HCT116 (cell line): ENCODE data around the gene RAB30. TPM values are rescaled to one million over a fixed set of nuclear protein-coding genes. Genes with fewer than 3 reads are reported as not detected.

Experiments
- ATAC-seq: fragments of 200-7000 bp; cut with Tn5 transposase; 2 replicates; pipeline ENCODE4 v1.9.1; 2020; ENCODE audit warnings: mild to moderate bottlenecking, moderate library complexity
- BruUV-seq: library from RNA; stranded (reverse); fragments of 400-500 nt; replicated peaks from 2 replicates; lab custom pipeline; 2021; lab: Mats Ljungman, UMichigan
- CTCF ChIA-PET: fragments of 300-600 bp; sonication (Branson Sonifier 250); formaldehyde crosslinking; loops from one replicate; lab custom pipeline; 2021; ENCODE audit warnings: antibody characterized with exemption; lab: Charles Lee
- POLR2A ChIA-PET: fragments of 300-600, 350-600 bp; sonication (Branson Sonifier 250); formaldehyde crosslinking; loops from one replicate; lab custom pipeline; 2021; ENCODE audit warnings: antibody characterized with exemption; lab: Charles Lee
- RAD21 ChIA-PET, 2 experiments: fragments of 300-600 bp; sonication (Branson Sonifier 250); formaldehyde crosslinking; loops; one replicate each; lab custom pipeline; 2023; ENCODE audit warnings: low total read pairs in 2 of 2; ENCODE audit not compliant: uncharacterized antibody in 2 of 2, unreplicated experiment in 2 of 2, low non-redundant PET in 1 of 2; lab: Charles Lee
- DNase-seq: peaks from one replicate; pipeline ENCODE4 v3.0.0-alpha.2; 2010; ENCODE audit warnings: low read depth, low spot score
- H2AFZ ChIP-seq: fragments of 200-600 bp; shearing (Covaris generic), sonication (generic); 2 replicates; pipeline ENCODE4 v1.6.1; 2017; ENCODE audit warnings: low read depth, mixed run types, mixed read lengths, antibody characterized with exemption, low read length; ENCODE audit not compliant: poor library complexity, severe bottlenecking
- H3K27ac ChIP-seq: 2 replicates; pipeline ENCODE4 v1.5.1; 2012; ENCODE audit warnings: low read depth, low read length
- H3K27me3 ChIP-seq: fragments of 200-600 bp; sonication (generic); 2 replicates; pipeline ENCODE4 v1.6.1; 2016; ENCODE audit warnings: mixed run types, low read length, mixed read lengths; ENCODE audit not compliant: insufficient read depth
- H3K36me3 ChIP-seq, 2 experiments: fragments of 200-500 bp in 1 of 2; fragments of 200-600 bp in 1 of 2; sonication (Bioruptor generic) in 1 of 2; sonication (generic) in 1 of 2; 2 replicates each; pipeline versions ENCODE4 v1.5.1 to v1.6.1; 2014 to 2016; ENCODE audit warnings: low read length in 2 of 2, inconsistent platforms in 1 of 2, mixed read lengths in 1 of 2, mixed run types in 1 of 2; ENCODE audit not compliant: insufficient read depth in 2 of 2, control insufficient read depth in 1 of 2
- H3K4me1 ChIP-seq, 2 experiments: fragments of 200-600 bp in 1 of 2; sonication (generic) in 1 of 2; 2 replicates each; pipeline versions ENCODE4 v1.5.1 to v1.6.1; 2012 to 2017; ENCODE audit warnings: low read length in 2 of 2, inconsistent platforms in 1 of 2, mild to moderate bottlenecking in 1 of 2, mixed read lengths in 1 of 2, mixed run types in 1 of 2, moderate library complexity in 1 of 2; ENCODE audit not compliant: insufficient read depth in 2 of 2, control insufficient read depth in 1 of 2
- H3K4me2 ChIP-seq: fragments of 200-600 bp; sonication (generic); 2 replicates; pipeline ENCODE4 v1.6.1; 2017; ENCODE audit warnings: mixed run types, low read length, mixed read lengths
- H3K4me3 ChIP-seq, 2 experiments: fragments of 200-600 bp in 1 of 2; sonication (generic) in 1 of 2; replicated peaks in 1 of 2; 2 replicates each; pipeline ENCODE4 v1.5.1; 2011 to 2016; ENCODE audit warnings: low read length in 2 of 2, control low read depth in 1 of 2, low read depth in 1 of 2, mild to moderate bottlenecking in 1 of 2, mixed read lengths in 1 of 2, mixed run types in 1 of 2
- H3K79me2 ChIP-seq: fragments of 200-600 bp; sonication (generic); 2 replicates; pipeline ENCODE4 v1.6.1; 2017; ENCODE audit warnings: mild to moderate bottlenecking, mixed run types, low read length, moderate library complexity, mixed read lengths; ENCODE audit not compliant: insufficient read depth
- H3K9ac ChIP-seq: fragments of 200-600 bp; sonication (generic); 2 replicates; pipeline ENCODE4 v1.6.1; 2016; ENCODE audit warnings: low read length, mixed read lengths
- H3K9me2 ChIP-seq: fragments of 200-600 bp; sonication (generic), shearing (Covaris generic); 2 replicates; pipeline ENCODE4 v1.6.1; 2017; ENCODE audit warnings: mixed run types, mild to moderate bottlenecking, moderate library complexity; ENCODE audit not compliant: insufficient read depth
- H3K9me3 ChIP-seq, 2 experiments: fragments of 200-500 bp in 1 of 2; fragments of 200-600 bp in 1 of 2; sonication (Bioruptor generic) in 1 of 2; sonication (generic) in 1 of 2; 2 replicates each; pipeline ENCODE4 v1.6.1; 2014 to 2017; ENCODE audit warnings: low read length in 2 of 2, mixed read lengths in 2 of 2, inconsistent platforms in 1 of 2, low read depth in 1 of 2, mild to moderate bottlenecking in 1 of 2, mixed run types in 1 of 2, moderate library complexity in 1 of 2; ENCODE audit not compliant: control insufficient read depth in 1 of 2, insufficient read depth in 1 of 2
- H4K20me1 ChIP-seq: fragments of 200-600 bp; sonication (generic), shearing (Covaris generic); 2 replicates; pipeline ENCODE4 v1.6.1; 2017; ENCODE audit warnings: mixed run types, mild to moderate bottlenecking, moderate library complexity; ENCODE audit not compliant: insufficient read depth
- CBX3 ChIP-seq: IDR thresholded peaks from 2 replicates; pipeline ENCODE4 v1.6.1; 2012; ENCODE audit warnings: low read depth
- CEBPB ChIP-seq: IDR thresholded peaks from 2 replicates; pipeline ENCODE4 v1.6.1; 2012; ENCODE audit warnings: low read depth
- ELF1 ChIP-seq: IDR thresholded peaks from 2 replicates; pipeline ENCODE4 v1.6.1; 2012; ENCODE audit warnings: low read depth, borderline replicate concordance
- EZH2phosphoT487 ChIP-seq: fragments of 200-600 bp; IDR thresholded peaks from 2 replicates; pipeline ENCODE4 v1.6.1; 2018; ENCODE audit warnings: antibody characterized with exemption, borderline replicate concordance
- POLR2A ChIP-seq: IDR thresholded peaks from 2 replicates; pipeline ENCODE4 v1.7.0; 2011; ENCODE audit warnings: borderline replicate concordance; ENCODE audit not compliant: insufficient read depth, insufficient read length; ENCODE audit errors: extremely low read depth
- SP1 ChIP-seq: IDR thresholded peaks from 2 replicates; pipeline ENCODE4 v1.6.1; 2012; ENCODE audit warnings: low read depth
- ZFX ChIP-seq: fragments of 450-650 bp; IDR thresholded peaks from 2 replicates; pipeline ENCODE4 v1.6.1; 2017
- ZNF274 ChIP-seq: fragments of 200-500 bp; sonication (Bioruptor generic); IDR thresholded peaks from 2 replicates; pipeline ENCODE4 v1.6.1; 2014; ENCODE audit warnings: mild to moderate bottlenecking, low read depth, low read length, inconsistent platforms
- intact Hi-C: fragments of 100-400 bp; cut with micrococcal nuclease; formaldehyde crosslinking; loops from 2 replicates; pipeline ENCODE4 v1.10.0; 2022
- total RNA-seq: library from RNA; stranded (reverse); gene quantifications from one replicate; pipeline ENCODE4 v1.2.1, GENCODE V29; 2021; ENCODE audit not compliant: unreplicated experiment
- TF ChIP-seq, protein P1 (sequence below): IDR thresholded peaks from 2 replicates; pipeline ENCODE4 v1.6.1; 2012
- TF ChIP-seq, protein P2 (sequence below): IDR thresholded peaks from 2 replicates; pipeline ENCODE4 v1.6.1; 2011; ENCODE audit warnings: mild to moderate bottlenecking, low read length, moderate library complexity; ENCODE audit not compliant: insufficient replicate concordance; ENCODE audit errors: extremely low read depth

The RAB30 gene
- total RNA-seq, 1 experiment from 2014 or later: 5.7 TPM

DNA sequence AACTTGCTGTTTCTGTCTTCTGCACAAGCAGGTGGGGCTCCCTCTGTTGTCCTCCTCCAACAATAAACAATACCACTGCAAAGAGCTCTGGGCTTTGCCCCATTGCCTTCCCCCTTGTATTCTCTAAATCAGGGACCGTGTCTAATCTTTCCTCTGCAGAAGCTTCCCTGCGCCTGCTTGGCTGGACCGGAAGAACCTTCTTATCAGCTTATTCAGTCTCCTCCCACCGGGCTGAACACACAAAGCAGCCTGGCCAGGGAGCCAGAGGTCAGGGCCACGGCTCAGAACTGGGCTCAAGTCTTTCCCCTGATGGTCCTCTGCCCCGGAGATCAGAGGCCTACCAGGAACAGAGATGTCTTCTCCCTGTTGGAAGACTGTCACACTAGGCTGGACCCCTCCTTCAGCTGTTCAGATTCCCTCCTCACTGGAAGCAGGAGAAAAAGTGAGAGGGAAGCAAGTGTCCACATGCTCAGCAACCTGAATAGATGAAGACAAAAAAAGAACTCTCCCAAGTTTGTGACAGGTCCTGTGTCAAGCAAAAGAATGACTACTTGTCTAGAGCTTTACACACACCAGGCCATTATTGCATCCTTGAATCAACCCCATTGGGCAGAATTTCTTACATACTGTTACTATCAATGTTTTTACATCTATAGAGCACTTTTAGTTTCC lies 63.7 kb downstream of the RAB30 start:
- TF ChIP-seq POLR2A: no peak
- no peak for TF ChIP-seq ZFX
- TF ChIP-seq, protein P1, sequence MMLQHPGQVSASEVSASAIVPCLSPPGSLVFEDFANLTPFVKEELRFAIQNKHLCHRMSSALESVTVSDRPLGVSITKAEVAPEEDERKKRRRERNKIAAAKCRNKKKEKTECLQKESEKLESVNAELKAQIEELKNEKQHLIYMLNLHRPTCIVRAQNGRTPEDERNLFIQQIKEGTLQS: no peak
- no peak for TF ChIP-seq SP1
- no peak for TF ChIP-seq EZH2phosphoT487
- TF ChIP-seq CBX3: no peak
- no peak for TF ChIP-seq ZNF274
- TF ChIP-seq, protein P2, sequence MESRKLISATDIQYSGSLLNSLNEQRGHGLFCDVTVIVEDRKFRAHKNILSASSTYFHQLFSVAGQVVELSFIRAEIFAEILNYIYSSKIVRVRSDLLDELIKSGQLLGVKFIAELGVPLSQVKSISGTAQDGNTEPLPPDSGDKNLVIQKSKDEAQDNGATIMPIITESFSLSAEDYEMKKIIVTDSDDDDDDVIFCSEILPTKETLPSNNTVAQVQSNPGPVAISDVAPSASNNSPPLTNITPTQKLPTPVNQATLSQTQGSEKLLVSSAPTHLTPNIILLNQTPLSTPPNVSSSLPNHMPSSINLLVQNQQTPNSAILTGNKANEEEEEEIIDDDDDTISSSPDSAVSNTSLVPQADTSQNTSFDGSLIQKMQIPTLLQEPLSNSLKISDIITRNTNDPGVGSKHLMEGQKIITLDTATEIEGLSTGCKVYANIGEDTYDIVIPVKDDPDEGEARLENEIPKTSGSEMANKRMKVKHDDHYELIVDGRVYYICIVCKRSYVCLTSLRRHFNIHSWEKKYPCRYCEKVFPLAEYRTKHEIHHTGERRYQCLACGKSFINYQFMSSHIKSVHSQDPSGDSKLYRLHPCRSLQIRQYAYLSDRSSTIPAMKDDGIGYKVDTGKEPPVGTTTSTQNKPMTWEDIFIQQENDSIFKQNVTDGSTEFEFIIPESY: no peak
- TF ChIP-seq CEBPB: no peak
- TF ChIP-seq ELF1: no peak
- TF ChIP-seq, all 23 proteins: peak for 0
- no peak overlapping the region for H3K4me2 ChIP-seq
- H3K4me3 ChIP-seq: no peak overlapping the region
- intact Hi-C loops: no loop called here
- DNase-seq (no peak), ATAC-seq (no peak)
- H3K9ac ChIP-seq: no peak overlapping the region
- ChIA-PET RAD21 (no interaction called here), POLR2A (interaction anchor here (1.5 kb wide), 1 partner anchor 107 kb away, joined by 3 read pairs; the partner anchor contains the start of gene DDIAS), CTCF (no interaction called here)
- no peak overlapping the region for H3K27ac ChIP-seq
- no peak overlapping the region for H2AFZ ChIP-seq
- H3K79me2 ChIP-seq: no peaks in the 10 kb centered on the region
- no peaks in the 10 kb centered on the region for H3K36me3 ChIP-seq
- no TSS peak for BruUV-seq
- H3K9me2 ChIP-seq: no peaks in the 10 kb centered on the region
- H4K20me1 ChIP-seq: no peaks in the 10 kb centered on the region; the same call in 1 of the 2 replicates
- no peaks in the 10 kb centered on the region for H3K9me3 ChIP-seq
- peaks cover 0 to 9% of the 10 kb centered on the region in 2 experiments; a peak in 1 of 4 replicates for H3K4me1 ChIP-seq
- H3K27me3 ChIP-seq: no peaks in the 10 kb centered on the region
